ENCODE data around the gene SYK.

GRCh38 chr9:90874194-90874593, 72.6 kb downstream of the SYK start:
- TF ChIP-seq BCL6 (CRISPR knock-in tag; IDR thresholded peaks at IDR 0.05) = no peak
- TF ChIP-seq RNF2 (conservative IDR thresholded peaks at IDR 0.05; ENCODE audit: low read depth) = no peak
- TF ChIP-seq, protein P1, sequence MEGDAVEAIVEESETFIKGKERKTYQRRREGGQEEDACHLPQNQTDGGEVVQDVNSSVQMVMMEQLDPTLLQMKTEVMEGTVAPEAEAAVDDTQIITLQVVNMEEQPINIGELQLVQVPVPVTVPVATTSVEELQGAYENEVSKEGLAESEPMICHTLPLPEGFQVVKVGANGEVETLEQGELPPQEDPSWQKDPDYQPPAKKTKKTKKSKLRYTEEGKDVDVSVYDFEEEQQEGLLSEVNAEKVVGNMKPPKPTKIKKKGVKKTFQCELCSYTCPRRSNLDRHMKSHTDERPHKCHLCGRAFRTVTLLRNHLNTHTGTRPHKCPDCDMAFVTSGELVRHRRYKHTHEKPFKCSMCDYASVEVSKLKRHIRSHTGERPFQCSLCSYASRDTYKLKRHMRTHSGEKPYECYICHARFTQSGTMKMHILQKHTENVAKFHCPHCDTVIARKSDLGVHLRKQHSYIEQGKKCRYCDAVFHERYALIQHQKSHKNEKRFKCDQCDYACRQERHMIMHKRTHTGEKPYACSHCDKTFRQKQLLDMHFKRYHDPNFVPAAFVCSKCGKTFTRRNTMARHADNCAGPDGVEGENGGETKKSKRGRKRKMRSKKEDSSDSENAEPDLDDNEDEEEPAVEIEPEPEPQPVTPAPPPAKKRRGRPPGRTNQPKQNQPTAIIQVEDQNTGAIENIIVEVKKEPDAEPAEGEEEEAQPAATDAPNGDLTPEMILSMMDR (CRISPR knock-in tag; IDR thresholded peaks at IDR 0.05) = 0 out of 2 replicates have a peak, but pooled peaks have one; percentile 10
- TF ChIP-seq ATF7 (IDR thresholded peaks at IDR 0.05) = no peak
- TF ChIP-seq ATF7 (CRISPR knock-in tag; IDR thresholded peaks at IDR 0.05) = no peak
- no peak for TF ChIP-seq TCF7L2 (IDR thresholded peaks at IDR 0.05; ENCODE audit: low read depth, low read length)
- TF ChIP-seq, protein P2, sequence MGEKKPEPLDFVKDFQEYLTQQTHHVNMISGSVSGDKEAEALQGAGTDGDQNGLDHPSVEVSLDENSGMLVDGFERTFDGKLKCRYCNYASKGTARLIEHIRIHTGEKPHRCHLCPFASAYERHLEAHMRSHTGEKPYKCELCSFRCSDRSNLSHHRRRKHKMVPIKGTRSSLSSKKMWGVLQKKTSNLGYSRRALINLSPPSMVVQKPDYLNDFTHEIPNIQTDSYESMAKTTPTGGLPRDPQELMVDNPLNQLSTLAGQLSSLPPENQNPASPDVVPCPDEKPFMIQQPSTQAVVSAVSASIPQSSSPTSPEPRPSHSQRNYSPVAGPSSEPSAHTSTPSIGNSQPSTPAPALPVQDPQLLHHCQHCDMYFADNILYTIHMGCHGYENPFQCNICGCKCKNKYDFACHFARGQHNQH (CRISPR knock-in tag; IDR thresholded peaks at IDR 0.05) = no peak
- no peak for TF ChIP-seq MAFK (conservative IDR thresholded peaks at IDR 0.05 in 1 of 2, IDR thresholded peaks at IDR 0.05 in 1 of 2; ENCODE audit: low read length in 2 of 2)
- no peak for TF ChIP-seq MED1 (CRISPR knock-in tag; IDR thresholded peaks at IDR 0.05)
